HG03354 (cell line): ENCODE results near the gene NDUFAF8.

Experiments
- ATAC-seq: cut with Tn5 transposase; IDR thresholded peaks from one replicate; pipeline ENCODE4 v1.9.1; 2021; ENCODE audit warnings: mild to moderate bottlenecking; ENCODE audit not compliant: unreplicated experiment, poor library complexity, severe bottlenecking

The NDUFAF8 gene

DNA sequence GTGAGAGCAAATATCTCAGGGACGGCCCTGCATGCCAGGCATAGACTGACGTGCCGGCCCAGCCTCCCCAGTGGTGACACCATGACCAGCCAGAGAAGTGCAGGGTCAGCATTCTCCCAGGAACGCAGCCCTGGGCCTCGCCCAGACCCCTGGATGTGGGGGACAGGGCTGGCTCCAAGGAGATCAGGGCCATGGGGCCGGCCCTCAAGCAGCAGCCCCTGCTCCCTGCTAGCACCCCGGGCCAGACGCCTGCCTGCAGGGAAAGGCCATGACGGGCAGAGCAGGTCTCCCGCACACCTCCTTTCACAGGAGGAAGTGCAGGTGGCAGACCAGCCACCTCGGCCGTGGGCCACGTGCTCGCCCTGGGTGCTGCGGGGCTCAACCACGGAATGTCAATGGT is 9.5 kb downstream of the NDUFAF8 start:
- ATAC-seq: no peak

DNA sequence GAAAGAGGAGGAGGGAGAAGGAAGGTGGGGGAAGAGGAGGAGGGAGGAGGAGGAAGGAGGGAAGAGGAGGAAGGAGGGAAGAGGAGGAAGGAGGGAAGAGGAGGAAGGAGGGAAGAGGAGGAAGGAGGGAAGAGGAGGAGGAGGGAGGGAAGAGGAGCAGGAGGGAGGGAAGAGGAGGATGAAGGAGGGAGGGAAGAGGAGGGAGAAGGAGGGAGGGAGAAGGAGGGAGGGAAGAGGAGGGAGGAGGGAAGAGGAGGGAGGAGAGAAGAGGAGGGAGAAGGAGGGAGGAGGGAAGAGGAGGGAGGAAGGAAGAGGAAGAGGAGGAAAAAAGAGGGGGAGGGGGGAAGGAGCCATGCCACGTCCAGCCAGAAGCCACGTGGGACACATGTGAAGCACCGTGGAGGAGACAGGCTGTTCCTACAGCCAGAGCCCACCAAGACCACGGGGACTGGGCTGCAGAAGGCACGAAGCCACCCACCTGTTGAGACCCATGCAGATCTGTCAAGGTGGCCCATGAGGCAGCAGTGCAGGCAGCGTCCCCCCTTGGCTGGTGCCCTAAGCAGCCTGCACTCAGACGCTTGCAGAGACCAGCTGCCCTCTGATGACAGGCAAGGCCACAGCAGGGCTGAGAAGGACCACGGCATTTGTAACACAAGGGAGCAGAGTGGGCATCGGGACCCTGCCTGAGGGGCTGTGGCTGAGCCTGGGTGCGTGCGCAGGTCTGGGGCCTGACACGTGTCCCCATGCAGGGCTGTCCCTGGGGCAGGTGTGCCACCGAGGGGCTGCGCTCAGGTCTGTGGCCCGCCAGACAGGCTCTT is 10.3 kb downstream of the NDUFAF8 start:
- no peak for ATAC-seq

DNA sequence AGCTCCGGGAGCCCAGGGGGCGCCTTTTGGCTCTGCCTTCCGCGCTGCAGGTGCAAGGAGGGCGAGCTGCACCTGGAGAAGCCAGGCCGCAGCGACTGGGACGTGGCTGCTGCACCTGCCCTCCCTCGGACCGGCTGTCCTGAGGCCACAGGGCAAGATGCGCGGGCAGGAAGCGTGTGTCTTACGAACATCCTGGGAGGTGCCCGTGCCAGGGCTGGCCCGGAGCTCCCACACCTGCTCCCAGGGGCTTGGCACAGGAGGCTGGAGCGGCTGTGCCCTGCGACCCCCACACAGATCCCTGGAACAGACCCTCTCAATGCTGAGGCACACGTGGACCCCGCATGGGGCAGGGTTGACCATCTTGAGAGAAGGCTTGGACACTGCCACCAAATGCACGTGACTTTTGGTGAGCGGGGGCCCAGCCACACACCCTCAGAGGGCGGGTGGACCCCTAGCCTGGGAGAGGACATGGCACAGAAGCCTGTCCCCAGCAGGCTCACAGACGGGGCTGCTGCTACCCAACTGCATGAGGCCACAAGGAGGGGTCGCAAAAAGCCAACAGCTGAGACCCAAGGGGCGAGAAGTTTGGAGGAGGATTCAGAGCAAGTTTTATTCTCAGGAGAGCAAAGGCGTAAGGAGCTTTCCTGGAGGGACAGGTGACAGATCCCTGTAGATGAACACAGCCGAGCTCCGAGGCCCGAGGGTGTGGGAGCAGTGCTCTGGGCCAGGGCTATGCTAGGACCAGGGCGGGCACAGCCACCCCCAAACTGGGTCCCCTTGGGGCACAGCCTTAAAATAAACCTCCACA is 11.4 kb downstream of the NDUFAF8 start:
- ATAC-seq: no peak

DNA sequence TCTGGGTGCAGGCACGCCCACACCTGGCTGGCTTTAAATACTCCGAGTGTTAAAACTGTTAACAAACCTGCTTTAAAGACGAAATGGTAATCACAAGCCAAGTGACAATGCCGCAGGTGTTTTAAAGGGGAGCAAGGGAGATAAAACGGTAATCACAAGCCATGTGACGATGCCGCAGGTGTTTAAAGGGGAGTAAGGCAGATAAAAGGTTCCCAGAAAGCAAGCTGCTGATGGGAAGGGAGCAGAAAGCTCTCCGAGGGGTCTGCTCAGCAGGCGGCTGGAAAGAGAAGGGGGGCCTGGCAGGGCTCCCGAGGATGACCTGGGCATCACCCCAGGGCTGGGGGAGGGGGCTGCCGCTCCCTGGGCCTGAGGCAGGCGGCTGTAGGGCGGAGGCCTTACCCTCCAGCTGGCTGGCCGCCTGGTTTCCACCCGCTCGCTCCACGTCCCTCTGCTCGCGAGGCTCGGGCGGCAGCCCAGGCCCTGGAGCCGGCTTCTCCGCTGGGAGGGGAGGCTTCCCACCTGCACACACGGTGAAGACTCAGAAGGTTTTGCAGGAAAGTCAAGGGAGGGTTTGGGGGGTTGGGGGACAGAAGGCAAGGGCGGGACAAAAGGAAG is 12.1 kb downstream of the NDUFAF8 start:
- ATAC-seq: no peak

DNA sequence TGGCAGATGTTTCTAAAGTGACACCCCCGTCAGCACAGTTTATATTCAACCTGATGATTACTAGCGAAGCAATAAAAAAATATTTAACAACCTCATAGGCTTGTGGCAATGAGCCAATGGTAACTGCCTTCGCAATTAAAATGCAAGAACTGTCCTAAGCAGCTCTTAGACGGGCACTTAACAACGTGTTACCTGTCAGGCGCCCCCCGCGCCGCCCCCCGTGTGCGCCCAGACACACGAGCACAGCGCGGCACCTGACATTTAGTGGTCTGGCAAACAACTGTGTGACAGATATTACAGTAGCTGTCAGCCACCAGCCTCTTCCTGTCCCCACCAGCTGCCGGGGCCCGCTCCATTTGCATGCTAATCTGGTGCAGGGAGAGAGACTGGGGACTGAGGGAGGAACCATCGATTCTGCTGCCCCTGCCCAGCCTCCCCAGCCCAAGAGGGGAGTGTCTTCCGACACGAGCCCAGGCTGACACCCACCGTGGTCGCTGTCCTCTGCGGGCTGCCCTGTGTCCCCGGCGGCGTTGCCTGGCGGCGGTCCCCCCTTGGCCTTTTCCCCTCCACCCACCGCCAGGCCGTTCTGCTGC is 12.7 kb downstream of the NDUFAF8 start:
- ATAC-seq: no peak

DNA sequence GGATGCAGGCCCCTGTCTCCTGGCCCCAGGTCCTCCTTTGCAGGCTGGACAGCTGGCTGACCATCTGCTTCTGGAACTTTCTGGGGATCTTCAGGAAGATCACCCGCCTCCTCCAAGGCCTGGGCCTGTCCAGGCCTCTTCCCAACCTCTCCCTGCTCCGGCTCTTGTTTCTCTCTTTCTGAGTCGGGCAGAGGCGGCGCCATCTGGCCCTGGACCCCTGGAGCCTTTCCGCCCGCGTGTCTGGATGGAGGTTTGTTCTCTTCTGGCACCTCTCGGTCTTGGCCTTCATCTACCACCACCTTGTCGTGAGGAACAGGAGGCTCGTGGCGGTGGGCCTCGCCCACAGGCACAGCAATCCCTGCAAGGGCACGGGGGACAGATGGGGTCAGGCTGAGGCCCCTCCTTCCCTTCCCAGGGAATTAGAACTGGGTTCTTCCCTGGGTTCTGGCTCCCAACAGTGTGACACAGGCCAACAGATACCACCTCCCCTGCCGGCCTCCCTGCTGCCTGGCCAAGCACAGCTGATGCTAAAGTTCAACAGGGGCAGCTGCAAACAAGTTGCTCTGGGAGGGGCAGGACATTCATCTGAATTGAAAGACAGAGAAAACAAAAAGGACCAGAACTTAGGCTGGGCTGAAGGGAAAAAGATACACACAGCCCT is 13.3 kb downstream of the NDUFAF8 start:
- no peak for ATAC-seq

DNA sequence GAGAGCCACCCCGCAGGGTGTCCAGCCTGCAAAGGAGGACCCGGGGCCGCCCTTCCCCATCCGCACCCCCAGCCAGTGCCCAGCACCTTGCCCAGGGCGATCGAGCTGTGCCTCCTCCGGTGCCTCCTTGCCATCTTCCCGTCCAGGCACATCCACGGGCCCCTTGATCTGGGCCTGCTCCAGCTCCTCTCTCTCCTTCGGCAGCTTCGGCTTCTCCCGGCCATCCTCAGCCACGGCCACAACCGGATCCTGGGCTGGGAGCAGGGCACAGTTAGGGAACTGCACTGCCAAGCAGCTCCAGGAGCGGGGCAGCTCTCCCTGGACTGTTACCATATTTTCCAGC is 13.8 kb downstream of the NDUFAF8 start:
- no peak for ATAC-seq

DNA sequence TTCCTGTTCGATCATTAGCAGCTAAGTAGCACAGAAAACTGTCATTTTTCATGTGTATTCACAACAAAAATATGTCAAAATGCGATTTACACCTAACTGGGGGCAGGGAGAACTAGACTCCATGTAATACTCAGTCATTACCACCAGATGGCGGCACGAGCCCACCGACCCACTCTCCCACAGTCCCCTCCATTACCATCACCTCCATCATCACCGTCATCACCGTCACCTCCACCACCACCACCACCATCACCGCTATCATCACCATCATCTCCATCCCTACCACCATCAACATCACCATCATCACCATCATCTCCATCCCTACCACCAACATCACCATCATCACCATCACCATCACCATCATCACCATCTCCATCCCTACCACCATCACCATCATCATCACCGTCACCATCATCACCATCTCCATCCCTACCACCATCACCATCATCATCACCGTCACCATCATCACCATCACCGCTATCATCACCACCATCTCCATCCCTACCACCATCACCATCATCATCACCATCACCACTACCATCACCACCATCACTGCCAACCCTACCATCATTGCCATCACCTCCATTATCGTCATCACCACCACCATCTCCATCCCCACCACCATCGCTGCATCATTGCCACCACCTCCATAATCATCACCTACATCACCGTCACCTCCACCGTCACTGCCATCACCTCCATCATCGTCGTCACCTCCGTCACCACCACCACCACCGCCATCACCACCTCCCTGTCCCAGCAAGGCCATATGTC is 14.4 kb downstream of the NDUFAF8 start:
- no peak for ATAC-seq

DNA sequence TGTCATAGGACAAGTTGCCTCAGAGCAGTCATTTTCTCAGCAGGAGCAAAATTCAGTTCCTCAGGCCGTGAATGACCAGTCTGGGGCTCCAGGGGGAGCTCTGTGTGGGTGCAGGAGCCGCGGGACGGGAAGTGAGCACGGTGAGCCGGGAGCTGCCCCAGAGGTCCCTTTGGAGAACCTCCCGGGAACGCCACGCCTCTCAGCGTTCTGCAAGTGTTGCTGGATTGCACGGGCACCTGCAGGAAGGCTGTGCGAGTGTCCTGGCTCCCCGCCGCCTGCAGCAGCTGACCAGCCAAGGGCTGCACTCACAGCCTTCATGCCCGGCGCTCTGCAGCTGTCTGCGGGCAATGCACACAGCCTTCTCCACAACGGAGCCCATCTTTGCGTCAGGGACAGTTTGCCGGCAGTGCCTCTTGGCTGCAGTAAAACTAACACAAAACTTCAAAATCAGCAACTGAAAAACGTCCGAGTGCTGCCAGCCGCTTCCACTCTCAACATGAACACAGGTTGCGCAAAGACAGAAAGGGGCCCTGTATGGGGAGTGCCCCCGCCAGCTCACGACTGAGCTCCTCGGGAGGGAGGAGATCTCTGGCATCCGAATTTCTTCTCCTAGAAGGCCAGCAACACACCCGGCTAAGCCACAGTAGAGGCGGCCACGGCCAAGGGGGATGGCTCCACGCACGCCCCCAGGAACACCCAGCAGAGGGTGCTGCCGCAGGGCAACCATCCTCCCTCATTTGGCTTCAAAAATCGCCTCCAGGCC is 16.0 kb downstream of the NDUFAF8 start:
- ATAC-seq: no peak

DNA sequence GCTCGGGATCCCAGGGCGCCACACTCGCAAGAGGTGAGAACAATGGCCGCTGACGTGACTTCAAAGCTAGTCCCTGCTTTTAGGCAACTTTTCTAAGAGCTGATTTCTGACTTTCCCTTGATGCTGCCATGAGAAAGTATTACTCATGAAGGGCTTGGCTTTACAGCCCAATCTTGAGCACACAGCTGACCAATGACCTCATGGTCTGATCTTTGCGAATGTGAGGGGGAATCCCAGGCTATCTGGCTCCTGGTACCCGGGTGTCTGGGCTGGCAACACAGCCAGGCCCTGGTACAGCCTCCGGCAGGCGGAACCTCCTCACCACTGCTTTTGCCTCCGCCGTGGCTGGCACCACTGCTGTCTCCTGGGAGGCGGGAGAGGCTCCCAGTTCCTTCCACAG is 17.5 kb downstream of the NDUFAF8 start:
- no peak for ATAC-seq

DNA sequence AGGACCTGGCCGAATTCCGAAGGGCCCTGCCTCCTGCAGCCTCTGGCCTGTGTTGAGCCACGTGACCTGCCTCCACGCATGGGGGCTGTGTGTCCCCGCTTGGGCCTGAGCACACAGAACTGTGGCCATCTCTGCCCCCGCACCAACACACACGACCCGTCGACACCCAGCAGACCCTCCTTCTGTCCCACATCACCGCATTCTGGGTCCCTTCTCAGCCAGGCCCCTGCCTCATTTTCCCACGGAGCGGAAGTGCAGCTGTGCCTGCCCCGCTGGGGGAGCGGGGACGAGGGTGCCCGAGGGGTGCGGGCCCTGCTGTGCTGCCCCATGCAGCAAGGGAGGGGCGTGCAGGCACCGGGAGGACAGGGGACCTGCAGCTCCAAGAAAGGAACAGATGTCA is 18.4 kb downstream of the NDUFAF8 start:
- ATAC-seq: no peak

DNA sequence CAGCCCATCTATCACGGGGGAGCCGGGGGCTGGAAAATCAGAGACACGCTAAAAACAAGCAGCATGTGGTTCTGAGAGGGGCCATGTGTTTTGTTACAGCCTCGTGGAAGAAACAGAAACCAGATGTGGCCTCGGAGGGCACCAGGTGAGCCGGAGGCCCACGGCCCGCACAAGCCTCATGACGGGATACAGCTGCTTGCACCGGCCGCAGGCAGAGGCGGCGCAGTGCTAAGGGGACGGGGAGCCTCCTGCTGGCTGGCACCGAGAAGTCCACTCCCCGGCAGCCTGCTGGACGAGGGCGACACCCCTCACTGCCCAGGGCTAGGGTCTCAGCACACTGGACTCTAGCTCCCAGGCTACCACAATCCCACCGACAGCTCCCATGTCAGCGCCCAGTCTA is 19.2 kb downstream of the NDUFAF8 start:
- ATAC-seq: no peak

DNA sequence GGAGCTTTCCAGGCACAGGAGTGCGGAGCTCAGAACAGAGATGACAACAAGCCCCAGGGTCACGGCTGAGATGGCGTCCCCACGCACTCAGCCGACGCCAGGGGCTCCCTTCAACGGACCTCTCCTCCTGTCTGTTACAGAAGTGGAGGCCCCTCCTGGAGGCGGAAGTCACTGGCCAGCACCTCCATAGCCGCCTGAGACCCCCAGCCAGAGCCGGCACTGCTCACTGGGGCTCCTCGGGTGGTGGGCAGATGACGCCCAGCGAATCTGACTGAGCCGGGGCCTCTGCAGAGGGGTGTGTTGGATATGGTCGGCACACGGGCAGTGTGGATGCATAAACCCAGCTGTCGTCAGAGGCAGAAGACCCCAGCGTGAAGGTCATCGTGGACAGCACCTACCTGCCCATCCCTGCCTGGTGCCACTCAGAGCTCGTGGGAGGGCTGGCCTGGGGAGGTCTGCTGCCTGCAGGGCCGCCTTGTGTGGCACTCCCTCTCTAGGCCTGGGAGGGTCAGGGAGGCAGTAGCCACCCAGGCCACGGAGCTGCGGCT is 20.0 kb downstream of the NDUFAF8 start:
- no peak for ATAC-seq

DNA sequence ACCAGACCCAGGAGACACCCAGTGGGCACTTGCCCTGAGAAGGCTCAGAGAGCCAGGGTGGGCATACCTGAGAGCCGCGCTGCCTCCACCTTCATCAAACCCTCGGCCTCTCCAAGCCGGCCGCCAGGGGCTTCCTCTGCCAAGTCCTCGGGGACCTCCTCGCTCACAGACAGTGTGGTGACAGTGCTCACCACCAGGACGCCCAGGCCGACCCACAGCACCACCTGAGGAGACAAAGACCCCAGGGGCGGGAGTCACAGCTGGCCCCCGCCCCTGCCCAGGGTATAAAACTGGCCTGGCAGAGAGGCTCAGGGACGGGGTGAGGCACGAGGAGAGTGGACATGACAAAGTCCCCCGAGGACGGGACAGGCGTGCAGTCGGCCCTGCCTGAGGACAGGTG is 21.1 kb downstream of the NDUFAF8 start:
- no peak for ATAC-seq

DNA sequence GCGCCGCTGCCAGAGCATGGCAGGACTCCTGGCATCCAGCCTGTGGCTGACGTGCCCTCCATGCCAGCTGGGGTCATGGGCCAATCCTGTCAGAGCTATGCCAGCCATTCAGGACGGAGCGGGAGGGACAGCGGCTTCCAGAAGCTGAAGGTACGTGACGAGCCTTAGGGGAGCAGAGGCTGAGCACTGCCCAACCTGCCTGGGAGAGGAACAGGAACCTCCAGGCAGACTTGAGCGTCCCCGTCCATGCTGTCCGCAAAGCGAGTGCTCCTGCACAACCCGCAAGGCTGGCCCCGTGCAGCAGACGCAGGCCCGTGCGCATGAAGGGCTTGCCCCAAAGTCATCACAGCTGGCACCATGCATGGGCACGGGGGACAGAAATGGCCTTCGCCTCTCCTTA is 21.5 kb downstream of the NDUFAF8 start:
- ATAC-seq: no peak

DNA sequence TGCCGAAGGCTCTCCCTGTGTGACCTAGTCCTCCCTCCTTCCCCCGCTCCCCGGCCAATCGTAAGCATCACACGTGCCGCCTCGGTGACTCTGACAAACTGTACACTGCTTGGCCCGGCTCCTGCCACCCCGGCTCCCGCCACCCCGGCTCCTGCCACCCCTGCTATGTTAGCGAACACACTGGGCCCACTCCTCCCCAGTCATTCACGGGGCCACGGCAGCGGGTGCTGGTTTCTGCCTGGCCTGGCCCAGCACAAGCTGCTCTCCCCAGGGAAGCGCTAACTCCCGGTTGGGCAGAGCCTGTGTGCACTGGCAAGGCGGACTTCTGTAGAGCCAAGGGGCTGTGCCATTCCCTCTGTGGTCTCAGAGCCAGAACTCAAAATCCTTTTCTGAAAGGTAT is 22.0 kb downstream of the NDUFAF8 start:
- ATAC-seq: no peak

DNA sequence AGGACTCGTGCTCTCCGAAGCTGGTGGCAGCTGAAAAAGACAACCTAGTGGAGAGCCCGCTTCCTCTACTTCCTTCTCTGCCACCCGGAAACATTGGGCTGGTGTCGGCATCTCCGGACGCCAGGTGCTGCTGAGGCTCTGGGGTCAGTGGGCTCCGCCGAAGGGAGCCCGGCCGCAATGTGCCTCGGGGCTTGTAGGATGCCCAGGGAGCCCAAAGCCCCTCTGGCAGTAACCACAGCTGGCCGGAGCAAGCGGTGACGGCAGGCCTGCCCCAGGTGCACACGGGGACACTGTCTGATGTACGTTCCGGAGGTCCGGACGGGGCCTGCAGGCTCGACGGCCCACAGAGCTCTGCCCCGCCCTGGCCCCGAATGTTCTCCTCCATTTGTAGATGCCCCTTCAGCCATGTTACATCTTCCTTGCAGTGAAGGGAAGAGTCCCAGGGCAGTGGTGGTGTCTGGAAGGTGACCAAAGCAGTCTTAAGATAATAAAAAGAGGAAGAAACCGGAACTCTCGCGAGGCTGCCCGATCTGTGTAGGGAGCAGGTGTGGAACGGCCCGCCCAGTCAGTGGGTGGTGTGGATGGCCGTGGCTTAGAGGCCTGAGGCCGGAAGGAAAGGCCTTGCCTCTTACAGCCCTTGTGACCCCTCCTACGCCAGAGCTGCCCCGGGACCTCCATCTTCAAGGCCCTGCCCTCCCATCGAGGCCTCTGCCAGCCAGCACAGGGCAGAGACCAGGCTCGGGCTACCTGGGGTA is 22.6 kb downstream of the NDUFAF8 start:
- no peak for ATAC-seq
